SKM-1 (cell line): ENCODE results near the gene DCDC1.

Experiments used
- DNase-seq: peaks from one replicate; lab custom pipeline; 2025; ENCODE audit not compliant: unreplicated experiment; lab: John Stamatoyannopoulos, UW

The DCDC1 gene

DNA sequence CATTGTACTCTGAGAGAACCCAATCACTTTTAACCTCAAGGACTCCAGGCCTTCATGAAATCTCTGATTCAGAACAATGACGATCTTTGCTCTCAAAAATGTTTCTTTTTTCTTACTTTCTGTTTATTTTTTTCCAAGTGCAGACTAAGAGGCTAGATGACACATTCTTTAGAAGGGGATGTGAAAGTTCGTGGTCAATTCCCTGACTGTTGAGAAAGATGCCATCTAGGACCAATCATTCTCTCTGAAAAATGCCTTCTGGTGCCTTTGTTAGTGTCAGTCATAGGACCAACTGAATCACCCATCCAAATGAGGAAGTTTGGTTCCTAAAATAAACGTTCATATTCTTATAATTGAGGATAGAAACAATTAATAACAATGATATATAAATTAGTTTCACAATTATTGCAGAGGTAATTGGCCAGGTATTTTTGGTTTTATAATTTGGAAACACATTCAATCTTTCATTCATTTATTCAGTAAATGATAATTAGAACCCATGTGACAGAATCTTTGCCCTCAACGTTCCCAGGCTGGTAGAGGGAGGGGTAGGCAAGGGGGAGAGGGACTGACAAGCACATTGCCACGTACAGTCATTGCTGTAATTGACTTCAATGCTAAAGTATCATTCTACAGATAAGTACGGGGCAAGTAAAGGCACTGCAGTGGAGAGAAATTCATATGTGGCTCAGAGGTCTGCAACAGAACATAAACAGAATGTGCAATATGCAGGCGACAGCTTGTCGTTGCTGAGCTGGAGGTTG, 450.0 kb downstream of the DCDC1 start:
- peak; percentile 43 for DNase-seq

DNA sequence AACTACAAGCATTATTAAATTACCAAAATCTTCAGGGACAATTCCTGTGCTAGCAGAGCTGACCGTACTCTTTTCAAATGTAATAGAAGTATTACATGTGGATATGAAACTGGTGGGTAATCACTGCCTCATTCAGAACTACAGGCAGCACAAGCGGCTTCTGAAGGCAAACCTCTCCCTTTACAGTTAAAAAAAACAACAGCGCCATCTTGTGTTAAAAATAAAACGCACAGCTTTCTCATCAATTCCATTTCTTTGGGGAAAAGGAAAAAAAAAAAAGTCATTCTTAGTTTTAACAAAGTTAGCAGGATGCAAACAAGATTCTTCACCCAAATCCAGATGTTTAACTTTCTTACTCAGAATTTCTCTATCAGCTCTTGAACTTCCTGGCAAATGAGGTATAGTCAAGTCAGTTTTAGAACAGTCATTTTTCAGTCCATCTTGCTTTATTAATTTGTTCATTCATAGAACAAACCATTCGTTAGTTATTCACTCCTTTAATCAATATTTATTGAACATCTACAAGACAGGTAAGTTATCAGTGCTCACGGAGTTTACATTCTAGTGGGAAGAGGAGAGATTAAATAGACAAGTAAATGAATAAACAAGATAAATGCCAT, 451.6 kb downstream of the DCDC1 start:
- peak; percentile 31 for DNase-seq

DNA sequence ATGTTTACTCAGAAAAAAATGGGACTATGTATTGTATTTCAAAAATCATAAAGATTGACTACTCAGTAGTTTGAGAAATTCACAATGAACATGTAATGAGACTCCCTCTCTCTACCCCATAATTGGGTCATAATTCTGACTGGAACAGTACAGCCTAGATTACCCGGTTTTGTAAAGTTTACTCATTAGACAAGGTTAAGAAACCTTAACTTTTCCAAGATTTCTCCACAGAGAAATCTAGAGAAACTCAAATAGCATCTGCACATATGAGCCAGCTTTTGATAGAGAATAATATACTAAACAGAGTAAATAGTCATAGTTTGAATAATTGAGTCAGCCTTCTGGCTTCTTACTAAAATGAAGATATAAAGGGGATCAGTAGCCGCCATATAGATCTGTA, 452.3 kb downstream of the DCDC1 start:
- no peak for DNase-seq

DNA sequence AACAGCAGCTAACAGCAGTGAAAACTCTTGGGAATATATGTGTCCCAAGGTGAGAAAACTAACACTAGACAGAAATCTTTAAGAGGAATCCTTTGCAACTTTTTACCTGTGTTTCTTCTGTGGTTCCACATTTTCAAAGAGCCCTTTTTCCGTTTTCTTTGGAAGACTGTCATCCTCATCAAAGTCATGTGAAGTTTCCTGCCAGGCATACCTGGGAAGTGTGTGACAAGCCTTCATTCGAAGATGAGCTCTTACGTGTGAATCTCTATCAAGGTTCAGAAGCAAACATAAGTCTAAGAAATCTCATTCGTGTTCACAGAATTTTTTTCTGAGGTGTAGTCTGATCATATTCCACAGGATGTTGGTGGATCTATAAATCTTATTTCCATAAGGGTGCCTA, 452.8 kb downstream of the DCDC1 start:
- DNase-seq = no peak

DNA sequence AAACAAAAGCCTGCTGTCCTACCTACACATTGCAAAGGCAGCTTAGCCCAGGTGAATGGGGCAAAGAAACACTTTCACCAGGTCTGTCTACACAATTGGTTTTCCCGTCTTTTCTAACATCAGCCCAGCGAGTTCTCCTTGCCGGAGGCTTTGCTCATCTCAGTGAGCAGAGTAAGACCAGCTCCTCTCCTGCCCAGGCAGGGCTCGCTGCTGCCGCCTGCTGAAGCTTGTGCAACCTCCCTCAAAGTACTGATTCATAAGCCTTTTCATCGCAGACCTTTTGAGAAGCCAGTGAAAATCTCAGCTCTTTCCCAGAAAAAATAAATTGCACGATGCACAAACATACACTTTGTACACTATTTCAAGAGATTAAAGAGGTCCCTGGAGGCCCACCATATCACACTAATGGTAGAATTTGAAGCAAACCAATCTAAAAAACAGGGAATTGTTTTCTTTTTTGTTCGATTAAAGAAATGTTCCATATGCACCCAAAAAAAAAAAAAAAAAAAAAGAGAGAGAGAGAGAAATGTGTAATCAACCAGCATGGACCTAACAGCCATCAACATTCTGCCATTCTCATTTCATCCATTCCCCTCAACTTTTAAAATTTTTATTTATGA, 455.3 kb downstream of the DCDC1 start:
- DNase-seq = peak; percentile 67

DNA sequence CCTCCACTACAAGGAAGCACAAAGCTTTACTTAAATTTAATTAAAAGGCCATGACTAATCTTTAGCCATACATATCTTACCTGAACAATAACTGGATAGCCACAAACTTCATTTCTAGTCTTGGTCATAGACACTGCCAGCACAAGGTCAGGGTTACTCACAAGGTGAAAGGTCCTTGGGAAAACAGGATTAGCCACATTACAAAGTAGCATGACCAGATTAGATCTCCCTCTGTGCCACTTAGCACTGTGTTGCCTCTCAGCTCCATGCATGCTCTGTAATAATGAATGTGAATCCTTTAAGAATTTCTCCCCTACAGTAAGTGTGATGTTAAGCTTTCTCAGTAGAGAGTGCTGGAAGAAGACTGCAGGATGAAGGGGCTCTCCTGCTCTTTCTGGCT, 458.3 kb downstream of the DCDC1 start:
- no peak for DNase-seq

DNA sequence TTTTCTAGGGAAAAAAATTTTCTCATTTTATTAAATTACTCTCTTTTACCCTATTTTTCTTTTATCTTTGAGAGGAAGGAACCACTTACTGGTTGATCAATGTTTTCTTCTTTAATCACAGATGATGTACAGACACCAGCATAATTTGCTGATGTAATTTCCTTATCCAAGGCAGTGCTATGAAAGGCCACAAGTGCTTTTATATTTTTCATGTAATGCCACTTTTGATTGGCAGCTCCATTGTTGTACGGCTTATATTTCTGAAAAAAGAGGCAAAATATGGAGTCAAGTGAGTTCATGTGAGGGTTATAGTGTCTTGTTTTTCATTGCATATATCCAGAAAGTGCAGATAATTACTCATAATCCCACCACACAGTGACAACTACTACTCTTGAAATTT, 460.7 kb downstream of the DCDC1 start:
- no peak for DNase-seq

DNA sequence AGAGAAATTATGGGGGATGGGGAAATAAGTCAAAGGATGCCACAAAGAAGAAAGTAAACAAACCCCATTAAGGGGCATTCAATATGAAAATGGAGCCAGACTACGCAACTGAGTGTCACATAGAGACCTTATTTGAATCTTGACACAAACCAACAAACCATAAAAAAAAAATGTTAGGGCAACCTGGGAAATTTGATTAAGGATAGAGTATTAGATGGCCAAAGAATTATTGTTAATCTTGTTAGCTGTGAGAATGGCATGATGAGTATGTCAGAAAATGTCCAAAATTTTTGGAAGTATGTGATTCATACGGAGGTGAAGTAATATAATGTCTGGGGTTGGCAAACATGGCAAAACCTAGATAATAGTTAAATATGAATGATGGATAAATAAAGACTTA, 461.3 kb downstream of the DCDC1 start:
- no peak for DNase-seq

DNA sequence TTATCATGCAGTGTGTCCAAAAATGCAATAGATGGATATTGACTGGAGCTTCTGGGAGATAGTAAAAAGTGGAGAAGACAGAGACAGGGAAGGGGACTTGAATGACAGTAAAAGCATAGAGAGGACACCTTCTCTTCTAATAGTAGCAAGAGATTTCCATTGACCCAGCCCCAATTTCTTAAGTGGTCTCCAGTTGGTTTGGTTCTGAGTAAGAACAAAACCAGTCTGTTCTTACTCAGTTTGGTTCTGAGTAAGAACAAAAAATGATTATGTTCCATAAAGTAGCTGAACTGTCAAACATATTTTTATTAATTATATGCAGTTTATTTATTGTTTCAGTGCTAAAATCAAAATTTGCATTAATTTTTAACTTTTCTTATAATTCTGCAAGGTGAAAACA, 466.6 kb downstream of the DCDC1 start:
- DNase-seq = no peak

DNA sequence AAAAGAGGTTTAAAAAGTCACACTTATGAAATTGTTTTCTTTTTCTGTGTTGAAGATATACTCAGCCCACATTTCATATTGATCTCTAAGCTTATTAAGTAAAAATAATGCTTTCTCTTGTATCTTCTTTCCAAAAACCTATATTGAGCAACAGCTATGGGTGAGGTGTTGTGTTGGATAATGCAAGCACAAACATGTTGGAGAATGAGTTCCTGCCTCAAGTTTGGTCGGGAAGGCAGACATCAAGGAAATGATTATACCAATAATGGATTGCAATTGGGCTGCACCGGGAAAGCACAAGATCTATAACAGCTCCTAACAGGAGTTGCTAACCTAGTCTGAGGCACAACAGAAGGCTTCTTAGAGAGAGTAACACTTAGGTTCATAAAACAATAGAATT, 474.5 kb downstream of the DCDC1 start:
- DNase-seq = no peak

DNA sequence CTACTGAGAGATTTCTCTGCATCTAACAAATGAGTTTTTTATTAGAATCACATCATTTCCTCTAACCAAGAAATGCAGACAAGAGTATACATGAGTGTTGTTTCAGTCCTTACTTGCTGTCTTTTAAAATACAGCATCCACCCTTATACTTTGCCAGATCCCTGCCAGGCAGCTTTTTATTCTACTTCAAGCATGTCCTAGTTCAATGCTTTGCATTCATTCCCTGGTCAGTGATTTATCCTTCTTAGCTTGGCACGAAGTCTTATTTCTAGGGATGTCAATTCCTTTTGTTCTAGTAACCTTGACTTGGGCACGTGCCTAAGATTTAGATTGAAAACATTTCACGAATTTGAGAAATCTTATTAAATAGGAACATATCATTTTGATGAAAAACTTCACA, 476.2 kb downstream of the DCDC1 start:
- no peak for DNase-seq

DNA sequence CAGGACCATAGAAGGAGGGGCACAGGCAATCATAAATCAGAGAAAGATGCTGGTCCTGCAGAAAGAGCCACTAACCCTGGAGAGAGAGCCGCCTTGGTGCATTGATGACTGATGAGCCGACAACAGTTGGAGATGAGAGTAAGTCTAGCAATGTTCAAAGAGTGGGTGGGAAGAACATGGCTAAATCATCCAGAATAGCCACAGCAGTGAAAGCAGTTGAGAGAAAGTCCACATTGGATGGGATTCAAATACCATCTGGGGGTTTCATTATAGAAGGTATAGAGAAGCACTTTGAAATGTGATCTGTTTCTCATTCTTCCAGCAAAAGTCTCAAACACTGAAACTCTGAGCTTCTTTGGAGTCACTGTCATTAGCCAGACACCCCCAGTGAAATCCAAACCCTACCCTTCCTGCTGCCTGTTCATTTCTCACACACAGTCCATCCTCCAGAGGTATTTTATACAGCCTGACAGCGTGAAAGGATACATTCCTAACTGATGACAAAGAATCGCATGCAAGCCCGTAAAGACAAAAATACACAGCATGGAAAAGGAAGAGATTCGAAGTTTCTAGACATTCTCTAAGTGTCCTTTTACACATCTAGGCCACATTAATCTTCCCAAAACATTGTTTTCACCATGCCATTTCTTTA, 480.3 kb downstream of the DCDC1 start:
- DNase-seq = no peak

DNA sequence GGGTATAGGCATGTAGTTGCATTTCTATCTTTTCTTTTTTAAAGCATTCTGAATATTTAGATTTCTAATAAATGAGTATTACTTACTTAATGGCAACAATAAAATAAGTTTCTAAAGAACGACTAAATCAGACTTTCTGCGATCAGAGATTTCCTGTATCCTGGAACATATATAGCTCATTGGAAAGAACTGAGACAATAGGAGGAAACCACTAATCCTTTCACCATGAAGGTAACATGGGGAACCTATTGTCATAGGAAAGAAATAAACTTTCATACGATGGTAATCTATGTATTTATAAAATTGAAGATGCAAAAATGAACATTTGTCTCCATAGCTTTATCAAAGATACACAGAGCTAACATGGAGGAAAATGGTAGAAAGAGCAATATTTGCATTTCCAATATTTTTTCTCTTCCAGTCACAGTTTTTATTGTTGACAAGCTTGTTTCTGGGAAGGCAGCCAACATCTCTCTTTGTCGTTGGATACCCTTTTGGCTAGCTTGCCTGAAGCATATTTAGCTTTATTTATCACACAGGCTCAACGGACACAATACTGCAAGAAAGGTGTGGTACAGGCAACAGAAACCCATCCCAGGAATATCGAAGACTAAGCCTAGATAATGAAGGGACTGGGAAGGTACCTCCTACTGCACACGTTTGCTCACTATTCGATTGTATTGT, 490.1 kb downstream of the DCDC1 start:
- DNase-seq = no peak

DNA sequence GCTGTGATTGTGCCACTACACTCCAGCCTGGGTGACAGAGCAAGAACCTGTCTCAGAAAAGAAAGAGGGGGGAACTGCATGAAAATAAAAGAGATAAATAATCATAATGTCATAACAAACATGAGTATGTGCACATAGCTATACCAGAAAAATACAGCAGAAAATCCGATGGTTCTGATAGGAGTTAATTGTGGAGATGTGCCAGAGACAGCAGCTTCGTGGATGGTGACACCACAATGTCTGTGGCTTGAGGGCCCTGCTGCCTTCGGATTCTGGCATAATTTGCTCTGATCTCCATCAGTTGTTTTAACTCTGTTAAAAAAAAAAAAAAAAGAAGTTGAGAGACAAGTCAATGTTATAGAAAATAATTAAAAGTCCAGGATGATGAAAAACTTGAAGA, 491.1 kb downstream of the DCDC1 start:
- DNase-seq = no peak

DNA sequence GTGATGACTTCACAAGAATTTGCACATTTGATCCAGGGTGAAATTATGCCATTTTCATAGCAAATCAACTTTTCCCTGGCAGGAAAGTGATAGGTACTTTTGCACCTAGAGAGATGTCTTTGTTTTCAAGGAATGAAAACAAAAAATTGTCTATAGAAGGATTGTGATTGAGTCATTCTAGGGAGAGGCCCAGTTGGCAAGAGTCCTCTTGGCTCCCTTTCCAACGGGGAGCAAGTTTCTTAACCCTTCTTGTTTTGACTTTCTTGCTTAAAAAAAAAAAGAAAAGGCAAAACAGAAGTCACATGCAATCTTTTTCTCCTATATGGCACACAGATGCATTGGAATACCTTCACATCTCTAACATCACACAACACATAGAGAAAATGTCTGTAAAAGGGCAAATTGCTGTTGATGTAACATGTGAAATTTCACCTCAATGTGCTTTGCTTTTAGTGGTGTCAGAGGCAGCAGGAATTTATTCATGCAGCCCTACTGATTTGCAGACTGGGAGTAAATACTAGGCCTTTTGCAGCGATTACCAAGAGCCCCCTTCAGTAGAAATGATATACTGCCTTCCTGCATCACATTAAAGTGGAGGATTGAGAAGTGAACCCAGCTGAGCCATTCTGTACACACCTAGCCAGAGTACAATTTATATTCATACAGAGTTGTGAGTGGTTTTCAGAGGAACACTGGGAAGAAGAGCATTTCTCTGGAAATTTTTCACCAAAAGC, 492.7 kb downstream of the DCDC1 start:
- DNase-seq = no peak

DNA sequence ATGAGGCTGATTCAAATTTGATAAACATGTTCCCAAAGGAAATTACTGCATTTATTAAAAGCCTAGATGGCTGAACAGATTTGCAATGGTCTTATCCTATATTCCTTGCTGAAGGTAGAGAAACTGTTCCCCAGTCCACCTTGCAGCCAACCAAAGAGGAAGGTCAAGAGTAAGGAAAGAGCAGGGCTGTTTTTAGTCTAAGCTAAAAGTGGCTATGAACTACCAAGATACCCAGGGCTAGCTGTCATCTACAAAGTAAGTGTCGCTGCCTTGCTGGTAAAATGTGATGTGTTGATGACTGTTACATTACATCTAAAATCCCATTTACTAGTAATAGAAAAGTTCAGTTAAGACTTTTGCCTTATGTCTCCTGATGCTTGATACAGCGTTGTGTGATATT, 493.3 kb downstream of the DCDC1 start:
- no peak for DNase-seq

DNA sequence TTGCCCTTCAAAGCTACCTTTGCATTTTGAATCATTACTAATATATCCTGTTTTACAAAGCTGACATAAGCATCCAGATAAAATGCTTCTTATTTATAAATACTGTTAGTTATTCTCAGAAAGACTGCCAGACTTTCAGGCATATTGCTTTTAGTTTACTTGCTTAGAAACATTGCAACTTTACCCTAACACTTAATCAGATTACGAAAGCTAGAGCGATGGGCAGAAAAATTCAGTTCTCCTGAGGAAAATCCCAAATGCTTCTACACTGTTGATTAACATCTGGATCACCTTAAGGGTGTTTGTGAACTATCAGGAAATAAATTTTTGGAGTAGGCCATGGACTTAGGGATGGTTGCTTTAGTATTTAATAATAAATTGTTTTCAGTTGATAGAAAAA, 493.7 kb downstream of the DCDC1 start:
- no peak for DNase-seq

DNA sequence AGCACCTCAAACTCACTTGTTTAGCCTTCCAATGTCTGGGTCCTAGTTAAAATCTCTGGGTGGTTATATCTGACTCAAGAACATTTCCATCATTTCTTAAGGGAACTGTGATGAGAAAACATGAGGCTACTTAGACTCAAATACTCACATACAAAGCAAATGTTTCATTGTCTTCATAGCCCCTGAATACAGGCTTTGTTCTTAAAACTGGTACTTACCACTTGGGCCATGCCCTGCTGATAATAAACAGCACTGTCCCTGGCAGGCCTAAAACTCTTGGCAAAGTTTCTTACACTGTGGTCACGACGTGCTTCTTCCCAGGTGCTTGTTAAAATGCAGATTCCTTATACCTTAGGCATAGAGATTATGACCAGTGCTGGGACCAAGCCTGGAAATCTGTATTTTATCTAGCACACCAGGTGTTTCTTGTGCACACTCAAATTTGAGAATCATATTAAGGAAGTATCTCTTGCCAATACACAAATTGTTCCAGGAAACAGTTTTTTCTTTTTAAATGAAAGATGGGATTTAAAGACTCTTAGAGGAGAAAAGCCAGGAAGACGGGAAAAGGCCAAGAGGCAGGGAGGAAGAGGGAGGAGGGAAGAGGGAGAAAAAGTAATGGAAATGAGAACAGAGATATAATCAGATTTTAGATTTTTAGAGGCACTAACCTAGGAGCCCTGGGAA, 495.5 kb downstream of the DCDC1 start:
- no peak for DNase-seq

DNA sequence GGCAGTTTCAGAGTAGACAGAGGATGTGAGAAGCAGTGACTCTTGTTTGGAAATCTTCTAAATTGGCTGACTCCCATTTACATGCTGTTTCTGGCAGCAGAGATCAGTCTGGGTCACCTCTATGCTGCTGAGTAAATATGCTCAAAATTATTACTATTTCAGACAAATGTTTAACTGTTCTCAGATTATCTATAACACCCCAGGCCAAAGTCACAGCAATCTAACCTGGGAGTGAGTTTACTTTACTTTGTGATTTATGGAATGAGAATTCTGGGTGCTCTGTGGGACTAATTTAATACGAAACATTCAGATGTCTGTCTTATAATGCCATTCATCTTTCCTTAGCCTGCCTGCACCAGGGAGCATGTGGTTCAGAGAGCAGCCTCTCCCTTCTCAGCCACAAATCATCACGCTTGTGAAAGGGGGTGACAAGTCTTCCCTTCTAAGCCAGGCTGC, 500.9 kb downstream of the DCDC1 start:
- DNase-seq = no peak

DNA sequence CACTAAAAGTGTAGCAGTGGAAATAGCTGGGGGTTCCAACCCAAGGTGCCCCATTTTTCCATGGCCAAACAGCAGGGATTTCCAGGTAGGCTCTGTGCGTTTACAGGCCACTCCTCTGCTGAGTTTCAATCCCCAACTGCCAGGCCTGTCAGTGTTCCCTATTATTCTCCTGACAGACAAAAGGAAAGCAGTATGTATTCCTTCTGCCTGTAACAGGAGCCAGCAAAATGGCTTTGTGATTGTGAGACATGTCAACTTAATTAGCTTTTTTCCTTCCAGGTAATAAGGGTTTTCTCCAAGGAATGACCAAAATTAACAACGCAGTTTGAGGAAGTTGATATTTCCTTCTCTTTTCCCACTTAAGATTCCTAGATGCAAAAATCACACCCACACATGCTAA, 506.3 kb downstream of the DCDC1 start:
- DNase-seq = no peak
